ENCODE measurements around the gene ATP5F1D. TPM values are rescaled to one million over a fixed set of nuclear protein-coding genes. Genes with fewer than 3 reads are reported as not detected.

The ATP5F1D gene
- total and polyA plus RNA-seq, 2 of the 13 experiments (the other 11 are each of a cell fraction or from before 2014, with no cell fraction given): 39.4 to 78.7 TPM

DNA sequence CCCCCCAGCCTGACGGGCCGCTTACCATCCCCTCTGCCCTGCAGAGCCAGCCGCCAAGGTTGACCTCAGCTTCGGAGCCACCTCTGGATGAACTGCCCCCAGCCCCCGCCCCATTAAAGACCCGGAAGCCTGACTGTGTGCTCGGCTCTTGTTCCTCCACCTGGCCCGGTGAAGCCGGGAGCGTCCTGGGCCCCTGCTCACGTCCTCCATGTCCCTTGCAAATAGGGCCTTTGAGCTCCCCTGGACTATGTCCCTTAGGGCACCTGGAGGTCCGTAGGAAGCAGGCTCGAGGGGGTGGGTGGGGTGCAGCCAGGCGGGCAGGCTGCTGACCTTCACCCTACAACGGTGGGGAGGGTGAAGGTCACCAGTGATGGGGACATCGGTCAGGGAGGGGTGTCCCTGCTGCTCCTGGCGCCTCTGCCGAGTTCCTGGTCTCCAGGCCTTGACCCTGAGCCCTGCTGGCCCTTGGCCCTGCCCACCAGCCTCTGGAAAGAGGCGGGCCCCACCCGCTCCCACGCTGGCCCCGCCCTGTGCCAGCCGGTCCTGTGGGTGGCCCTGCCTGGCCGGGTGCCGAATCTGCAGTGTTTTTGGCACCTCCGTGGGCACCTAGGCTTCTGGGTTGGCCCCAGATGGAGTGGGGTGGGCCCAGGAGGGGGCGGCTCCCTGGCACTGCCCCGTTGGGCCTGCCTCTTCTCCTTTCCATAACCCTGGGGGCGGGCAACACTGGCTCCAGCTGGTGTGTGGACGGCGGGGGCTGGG lies 3.3 kb downstream of the ATP5F1D start (continued):
- TF ChIP-seq KAT7 (CRISPR knock-in tag; IDR thresholded peaks at IDR 0.05; ENCODE audit: borderline replicate concordance) (peak; percentile 35), LCORL (IDR thresholded peaks at IDR 0.05) (no peak), LCORL (CRISPR knock-in tag; IDR thresholded peaks at IDR 0.05) (peak; percentile 97), GFI1 (CRISPR knock-in tag; IDR thresholded peaks at IDR 0.05; ENCODE audit: borderline replicate concordance) (peak; percentile 78), ZNF749 (CRISPR knock-in tag; IDR thresholded peaks at IDR 0.05; ENCODE audit: borderline replicate concordance) (no peak), HNF4A (CRISPR knock-in tag; IDR thresholded peaks at IDR 0.05) (peak; percentile 99), HMG20A (CRISPR knock-in tag; IDR thresholded peaks at IDR 0.05; ENCODE audit: borderline replicate concordance) (peak; percentile 60; the same call in 1 of the 2 replicates), ZBTB7B (CRISPR knock-in tag; IDR thresholded peaks at IDR 0.05) (peak; percentile 90), ARNT2 (CRISPR knock-in tag; IDR thresholded peaks at IDR 0.05; ENCODE audit: low read depth) (peak; percentile 69; the same call in 1 of the 2 replicates), POLR2AphosphoS5 (IDR thresholded peaks at IDR 0.05; ENCODE audit: low read depth, low read length) (peak; percentile 51; the same call in 1 of the 2 replicates), SSRP1 (CRISPR knock-in tag; IDR thresholded peaks at IDR 0.05) (peak; percentile 80), ATF7-NPFF (CRISPR knock-in tag; IDR thresholded peaks at IDR 0.05; ENCODE audit: low read depth) (0 out of 2 replicates have a peak, but pooled peaks have one; percentile 48), GATAD2A (CRISPR knock-in tag; IDR thresholded peaks at IDR 0.05) (peak; percentile 84), YY1 (IDR thresholded peaks at IDR 0.05; ENCODE audit: insufficient read depth, insufficient replicate concordance, low read depth, low read length) (peak; percentile 25), ZNF383 (CRISPR knock-in tag; IDR thresholded peaks at IDR 0.05; ENCODE audit: borderline replicate concordance) (0 out of 2 replicates have a peak, but pooled peaks have one; percentile 29), GATAD1 (CRISPR knock-in tag; IDR thresholded peaks at IDR 0.05) (peak; percentile 48; the same call in 1 of the 2 replicates), SMAD1 (CRISPR knock-in tag; IDR thresholded peaks at IDR 0.05; ENCODE audit: borderline replicate concordance, low read depth) (0 out of 2 replicates have a peak, but pooled peaks have one; percentile 25), ZNF343 (CRISPR knock-in tag; IDR thresholded peaks at IDR 0.05) (peak; percentile 81; the same call in 1 of the 2 replicates), MEIS1 (CRISPR knock-in tag; IDR thresholded peaks at IDR 0.05; ENCODE audit: borderline replicate concordance) (peak; percentile 52; the same call in 1 of the 2 replicates), ZFP90 (CRISPR knock-in tag; IDR thresholded peaks at IDR 0.05; ENCODE audit: borderline replicate concordance) (0 out of 2 replicates have a peak, but pooled peaks have one; percentile 21), MAF1 (CRISPR knock-in tag; IDR thresholded peaks at IDR 0.05; ENCODE audit: borderline replicate concordance) (0 out of 2 replicates have a peak, but pooled peaks have one; percentile 15)
- TF ChIP-seq, protein P1, sequence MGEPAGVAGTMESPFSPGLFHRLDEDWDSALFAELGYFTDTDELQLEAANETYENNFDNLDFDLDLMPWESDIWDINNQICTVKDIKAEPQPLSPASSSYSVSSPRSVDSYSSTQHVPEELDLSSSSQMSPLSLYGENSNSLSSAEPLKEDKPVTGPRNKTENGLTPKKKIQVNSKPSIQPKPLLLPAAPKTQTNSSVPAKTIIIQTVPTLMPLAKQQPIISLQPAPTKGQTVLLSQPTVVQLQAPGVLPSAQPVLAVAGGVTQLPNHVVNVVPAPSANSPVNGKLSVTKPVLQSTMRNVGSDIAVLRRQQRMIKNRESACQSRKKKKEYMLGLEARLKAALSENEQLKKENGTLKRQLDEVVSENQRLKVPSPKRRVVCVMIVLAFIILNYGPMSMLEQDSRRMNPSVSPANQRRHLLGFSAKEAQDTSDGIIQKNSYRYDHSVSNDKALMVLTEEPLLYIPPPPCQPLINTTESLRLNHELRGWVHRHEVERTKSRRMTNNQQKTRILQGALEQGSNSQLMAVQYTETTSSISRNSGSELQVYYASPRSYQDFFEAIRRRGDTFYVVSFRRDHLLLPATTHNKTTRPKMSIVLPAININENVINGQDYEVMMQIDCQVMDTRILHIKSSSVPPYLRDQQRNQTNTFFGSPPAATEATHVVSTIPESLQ (CRISPR knock-in tag; conservative IDR thresholded peaks at IDR 0.05): no peak
- TF ChIP-seq, protein P2, sequence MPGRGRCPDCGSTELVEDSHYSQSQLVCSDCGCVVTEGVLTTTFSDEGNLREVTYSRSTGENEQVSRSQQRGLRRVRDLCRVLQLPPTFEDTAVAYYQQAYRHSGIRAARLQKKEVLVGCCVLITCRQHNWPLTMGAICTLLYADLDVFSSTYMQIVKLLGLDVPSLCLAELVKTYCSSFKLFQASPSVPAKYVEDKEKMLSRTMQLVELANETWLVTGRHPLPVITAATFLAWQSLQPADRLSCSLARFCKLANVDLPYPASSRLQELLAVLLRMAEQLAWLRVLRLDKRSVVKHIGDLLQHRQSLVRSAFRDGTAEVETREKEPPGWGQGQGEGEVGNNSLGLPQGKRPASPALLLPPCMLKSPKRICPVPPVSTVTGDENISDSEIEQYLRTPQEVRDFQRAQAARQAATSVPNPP (CRISPR knock-in tag; IDR thresholded peaks at IDR 0.05): no peak
- TF ChIP-seq, protein P3, sequence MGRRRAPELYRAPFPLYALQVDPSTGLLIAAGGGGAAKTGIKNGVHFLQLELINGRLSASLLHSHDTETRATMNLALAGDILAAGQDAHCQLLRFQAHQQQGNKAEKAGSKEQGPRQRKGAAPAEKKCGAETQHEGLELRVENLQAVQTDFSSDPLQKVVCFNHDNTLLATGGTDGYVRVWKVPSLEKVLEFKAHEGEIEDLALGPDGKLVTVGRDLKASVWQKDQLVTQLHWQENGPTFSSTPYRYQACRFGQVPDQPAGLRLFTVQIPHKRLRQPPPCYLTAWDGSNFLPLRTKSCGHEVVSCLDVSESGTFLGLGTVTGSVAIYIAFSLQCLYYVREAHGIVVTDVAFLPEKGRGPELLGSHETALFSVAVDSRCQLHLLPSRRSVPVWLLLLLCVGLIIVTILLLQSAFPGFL (CRISPR knock-in tag; IDR thresholded peaks at IDR 0.05): no peak
- TF ChIP-seq, protein P4, sequence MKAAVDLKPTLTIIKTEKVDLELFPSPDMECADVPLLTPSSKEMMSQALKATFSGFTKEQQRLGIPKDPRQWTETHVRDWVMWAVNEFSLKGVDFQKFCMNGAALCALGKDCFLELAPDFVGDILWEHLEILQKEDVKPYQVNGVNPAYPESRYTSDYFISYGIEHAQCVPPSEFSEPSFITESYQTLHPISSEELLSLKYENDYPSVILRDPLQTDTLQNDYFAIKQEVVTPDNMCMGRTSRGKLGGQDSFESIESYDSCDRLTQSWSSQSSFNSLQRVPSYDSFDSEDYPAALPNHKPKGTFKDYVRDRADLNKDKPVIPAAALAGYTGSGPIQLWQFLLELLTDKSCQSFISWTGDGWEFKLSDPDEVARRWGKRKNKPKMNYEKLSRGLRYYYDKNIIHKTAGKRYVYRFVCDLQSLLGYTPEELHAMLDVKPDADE (CRISPR knock-in tag; IDR thresholded peaks at IDR 0.05): 0 out of 2 replicates have a peak, but pooled peaks have one; percentile 42

Measured in HepG2 (cell line).